DMS 273 (cell line): ENCODE results near the gene NPC1L1.

ENCODE experiments used
- DNase-seq: peaks from one replicate; lab custom pipeline; 2025; ENCODE audit not compliant: unreplicated experiment; lab: John Stamatoyannopoulos, UW

The NPC1L1 gene

GRCh38 chr7:44538093-44538797 lies 2.9 kb downstream of the NPC1L1 start:
- DNase-seq: no peak

- DNase-seq: no peak
Measured at GRCh38 chr7:44537442-44537841, 3.7 kb downstream of the NPC1L1 start.

GRCh38 chr7:44536090-44536489 lies 5.0 kb downstream of the NPC1L1 start:
- no peak for DNase-seq

GRCh38 chr7:44535348-44536064 lies 5.6 kb downstream of the NPC1L1 start:
- DNase-seq: no peak

GRCh38 chr7:44534501-44534900 lies 6.6 kb downstream of the NPC1L1 start:
- peak; percentile 92 for DNase-seq

- DNase-seq: peak; percentile 71
Measured at GRCh38 chr7:44534087-44534486, 7.0 kb downstream of the NPC1L1 start.

GRCh38 chr7:44533301-44534055 lies 7.7 kb downstream of the NPC1L1 start:
- DNase-seq: peak; percentile 71

- no peak for DNase-seq
Measured at GRCh38 chr7:44531421-44532380, 9.4 kb downstream of the NPC1L1 start.

GRCh38 chr7:44530990-44531389 lies 10.1 kb downstream of the NPC1L1 start:
- no peak for DNase-seq

- DNase-seq: no peak
Measured at GRCh38 chr7:44524811-44525388, 16.2 kb downstream of the NPC1L1 start.

GRCh38 chr7:44522315-44522714 lies 18.8 kb downstream of the NPC1L1 start:
- DNase-seq: no peak

- no peak for DNase-seq
Measured at GRCh38 chr7:44521347-44522095, 19.6 kb downstream of the NPC1L1 start.

GRCh38 chr7:44520574-44520973 lies 20.6 kb downstream of the NPC1L1 start:
- no peak for DNase-seq

- peak; percentile 75 for DNase-seq
Measured at GRCh38 chr7:44519546-44519945, 21.6 kb downstream of the NPC1L1 start.

GRCh38 chr7:44518761-44519160 lies 22.4 kb downstream of the NPC1L1 start:
- no peak for DNase-seq

- DNase-seq: no peak
Measured at GRCh38 chr7:44517175-44517574, 24.0 kb downstream of the NPC1L1 start.

- DNase-seq: no peak
Measured at GRCh38 chr7:44515590-44516268, 25.4 kb downstream of the NPC1L1 start.

- no peak for DNase-seq
Measured at GRCh38 chr7:44512736-44513135, 28.4 kb downstream of the NPC1L1 start.

- DNase-seq: no peak
Measured at GRCh38 chr7:44511863-44512468, 29.2 kb downstream of the NPC1L1 start.
